HepG2 (cell line): Measurements from ENCODE around the gene PSD4. TPM values are rescaled to one million over a fixed set of nuclear protein-coding genes. Genes with fewer than 3 reads are reported as not detected.

Experiments used
- BCL6 ChIP-seq: IDR thresholded peaks from 2 replicates; pipeline ENCODE4 v1.6.1; 2016; ENCODE audit warnings: missing genetic modification reagents, missing compliant biosample characterization
- CBFB ChIP-seq: sonication (generic); formaldehyde crosslinking; IDR thresholded peaks from 2 replicates; pipeline ENCODE4 v1.4.0; 2020; ENCODE audit warnings: missing genetic modification reagents
- CCDC6 ChIP-seq: sonication (generic); formaldehyde crosslinking; IDR thresholded peaks from 2 replicates; pipeline ENCODE4 v1.8.1; 2022; ENCODE audit warnings: mild to moderate bottlenecking, missing genetic modification reagents, moderate library complexity
- DMAP1 ChIP-seq: IDR thresholded peaks from 2 replicates; pipeline ENCODE4 v1.6.1; 2016
- FOXK1 ChIP-seq: sonication (generic); formaldehyde crosslinking; IDR thresholded peaks from 2 replicates; pipeline ENCODE4 v1.4.0; 2020; ENCODE audit warnings: low read depth, missing genetic modification reagents, borderline replicate concordance
- GABPA ChIP-seq, 2 experiments: IDR thresholded peaks; 2 replicates each; pipeline ENCODE4 v1.6.1; 2011 to 2016; ENCODE audit warnings: low read depth in 2 of 2, low read length in 1 of 2, missing biosample characterization in 1 of 2, missing genetic modification characterization in 1 of 2
- HNRNPL ChIP-seq: fragments of 200-400 bp; formaldehyde crosslinking; IDR thresholded peaks from 2 replicates; pipeline ENCODE4 v1.6.1; 2017; ENCODE audit warnings: mild to moderate bottlenecking, low read depth, low read length
- KAT2B ChIP-seq: fragments of 150-350 bp; IDR thresholded peaks from 2 replicates; pipeline ENCODE4 v1.6.1; 2014; ENCODE audit warnings: low read depth, low read length, borderline replicate concordance
- KDM4B ChIP-seq: sonication (generic); formaldehyde crosslinking; IDR thresholded peaks from 2 replicates; pipeline ENCODE4 v1.4.0; 2020; ENCODE audit warnings: missing genetic modification reagents
- KLF16 ChIP-seq, 2 experiments: sonication (generic) in 1 of 2; formaldehyde crosslinking in 1 of 2; IDR thresholded peaks; 2 replicates each; pipeline versions ENCODE4 v1.6.1 to v1.8.0; 2016 to 2023; ENCODE audit warnings: missing genetic modification reagents in 2 of 2, missing compliant biosample characterization in 1 of 2
- LCORL ChIP-seq, 2 experiments: fragments of 450-650 bp in 1 of 2; sonication (generic) in 1 of 2; formaldehyde crosslinking in 1 of 2; IDR thresholded peaks; 2 replicates each; pipeline versions ENCODE4 v1.5.0 to v1.6.1; 2017 to 2020; ENCODE audit warnings: antibody characterized with exemption in 1 of 2, missing genetic modification reagents in 1 of 2
- NR2F1 ChIP-seq, 2 experiments: fragments of 450-650 bp in 1 of 2; formaldehyde crosslinking in 1 of 2; IDR thresholded peaks; 2 replicates each; pipeline versions ENCODE4 v1.5.0 to v1.6.1; 2016 to 2020; ENCODE audit warnings: mild to moderate bottlenecking in 1 of 2, missing compliant biosample characterization in 1 of 2, missing genetic modification reagents in 1 of 2, moderate library complexity in 1 of 2
- NR2F2 ChIP-seq: IDR thresholded peaks from 2 replicates; pipeline ENCODE4 v1.6.1; 2012; ENCODE audit warnings: low read depth, inconsistent platforms, borderline replicate concordance
- PHF21A ChIP-seq: sonication (generic); formaldehyde crosslinking; IDR thresholded peaks from 2 replicates; pipeline ENCODE4 v1.5.0; 2020; ENCODE audit warnings: mild to moderate bottlenecking, missing genetic modification reagents
- SALL1 ChIP-seq: sonication (generic); formaldehyde crosslinking; IDR thresholded peaks from 2 replicates; pipeline ENCODE4 v1.8.0; 2022; ENCODE audit warnings: mild to moderate bottlenecking, missing genetic modification reagents
- SALL2 ChIP-seq: sonication (generic); formaldehyde crosslinking; IDR thresholded peaks from 2 replicates; pipeline ENCODE4 v1.8.1; 2023; ENCODE audit warnings: mild to moderate bottlenecking, missing genetic modification reagents, inconsistent platforms
- SP5 ChIP-seq: IDR thresholded peaks from 2 replicates; pipeline ENCODE4 v1.6.1; 2016; ENCODE audit warnings: low read depth, borderline replicate concordance
- SPEN ChIP-seq: sonication (generic); formaldehyde crosslinking; IDR thresholded peaks from 2 replicates; pipeline ENCODE4 v1.5.1; 2020; ENCODE audit warnings: low read depth, mild to moderate bottlenecking, missing genetic modification reagents
- TFAP4 ChIP-seq: sonication (generic); IDR thresholded peaks from 2 replicates; pipeline ENCODE4 v1.6.1; 2016; ENCODE audit warnings: low read depth, borderline replicate concordance
- ZBTB8A ChIP-seq: sonication (generic); formaldehyde crosslinking; IDR thresholded peaks from 2 replicates; pipeline ENCODE4 v1.4.0; 2020; ENCODE audit warnings: mild to moderate bottlenecking, low read depth, missing genetic modification reagents, borderline replicate concordance
- ZFP36L1 ChIP-seq: sonication (generic); formaldehyde crosslinking; IDR thresholded peaks from 2 replicates; pipeline ENCODE4 v1.8.0; 2022; ENCODE audit warnings: mild to moderate bottlenecking, missing genetic modification reagents, moderate library complexity
- ZNF780A ChIP-seq: sonication (generic); formaldehyde crosslinking; IDR thresholded peaks from 2 replicates; pipeline ENCODE4 v1.8.0; 2022; ENCODE audit warnings: mild to moderate bottlenecking, missing genetic modification reagents, moderate library complexity
- polyA plus RNA-seq, 8 experiments: library from polyadenylated mRNA; depleted of rRNA in 3 of 8; stranded (reverse) in 7 of 8; unstranded in 1 of 8; fragments of >200 nt; fragmentation: Illumina TruSeq in 4 of 8; extraction: Trizol in 4 of 8; gene quantifications; 2 replicates each; pipeline versions ENCODE4 v1.2.1 to v1.2.3, GENCODE V29; 2011 to 2016; ENCODE audit warnings: low read depth in 4 of 8, missing spikeins in 1 of 8, mixed read lengths in 1 of 8; ENCODE audit not compliant: insufficient read depth in 1 of 8
- total RNA-seq, 5 experiments: library from RNA; depleted of rRNA; stranded (reverse); fragments of >200 nt; fragmentation: Illumina TruSeq; extraction: Trizol; gene quantifications; 2 replicates each; pipeline ENCODE4 v1.2.3, GENCODE V29; 2016; ENCODE audit warnings: low read depth in 1 of 5
- TF ChIP-seq, protein P1 (sequence below): sonication (generic); formaldehyde crosslinking; IDR thresholded peaks from 2 replicates; pipeline ENCODE4 v1.4.0; 2020; ENCODE audit warnings: missing genetic modification reagents
- TF ChIP-seq, protein P2 (sequence below): sonication (generic); formaldehyde crosslinking; IDR thresholded peaks from 2 replicates; pipeline ENCODE4 v1.5.0; 2020; ENCODE audit warnings: missing genetic modification reagents
- TF ChIP-seq, protein P3 (sequence below): sonication (generic); formaldehyde crosslinking; IDR thresholded peaks from 2 replicates; pipeline ENCODE4 v1.5.0; 2020; ENCODE audit warnings: missing genetic modification reagents, mild to moderate bottlenecking, borderline replicate concordance

Gene PSD4
- total and polyA plus RNA-seq, 2 of the 13 experiments (the other 11 are each of a cell fraction or from before 2014, with no cell fraction given), result 5.8 to 9.4 TPM

DNA sequence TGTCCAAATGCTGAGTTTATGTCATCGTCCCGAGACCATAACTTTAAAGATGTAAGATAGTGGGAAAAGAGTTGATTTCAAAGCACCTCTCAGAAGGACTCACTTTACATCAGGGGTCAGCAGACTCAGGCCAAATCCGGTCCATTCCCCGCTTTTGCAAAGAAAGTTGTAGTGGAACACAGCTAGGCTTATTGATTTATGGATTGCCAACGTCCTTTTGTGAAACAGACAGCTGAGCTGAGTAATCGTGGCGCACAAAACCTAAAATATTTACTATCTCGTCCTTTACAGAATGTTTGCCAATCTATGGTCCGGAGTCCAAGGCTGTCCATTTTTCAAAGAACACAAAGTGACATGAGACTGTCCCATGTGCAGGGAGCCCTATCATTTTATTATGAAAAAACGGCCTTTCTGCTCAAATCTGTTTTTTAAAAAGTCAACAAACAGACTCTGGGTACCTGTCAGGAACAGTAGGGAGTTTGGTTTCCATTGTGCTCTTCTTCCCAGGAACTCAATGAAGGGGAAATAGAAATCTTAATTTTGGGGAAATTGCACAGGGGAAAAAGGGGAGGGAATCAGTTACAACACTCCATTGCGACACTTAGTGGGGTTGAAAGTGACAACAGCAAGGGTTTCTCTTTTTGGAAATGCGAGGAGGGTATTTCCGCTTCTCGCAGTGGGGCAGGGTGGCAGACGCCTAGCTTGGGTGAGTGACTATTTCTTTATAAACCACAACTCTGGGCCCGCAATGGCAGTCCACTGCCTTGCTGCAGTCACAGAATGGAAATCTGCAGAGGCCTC lies 46.7 kb upstream of the PSD4 start, which contains the start of gene IL1RN (continued):
- TF ChIP-seq NR2F1 (CRISPR knock-in tag; IDR thresholded peaks at IDR 0.05), result peak; percentile 69 to 83
- peak; percentile 71 for TF ChIP-seq FOXK1
- peak; percentile 99 for TF ChIP-seq SALL1 (CRISPR knock-in tag)
- TF ChIP-seq BCL6 (CRISPR knock-in tag), result peak; percentile 92
- TF ChIP-seq KLF16 (CRISPR knock-in tag; IDR thresholded peaks at IDR 0.05), result peak in 1 of 2 experiments; percentile 89; a peak in 1 of 4 replicates
- TF ChIP-seq CBFB (CRISPR knock-in tag), result peak; percentile 55
- peak; percentile 41; the same call in 1 of the 2 replicates for TF ChIP-seq ZFP36L1
- TF ChIP-seq ZNF780A (CRISPR knock-in tag), result 0 out of 2 replicates have a peak, but pooled peaks have one; percentile 25
- peak; percentile 96 for TF ChIP-seq LCORL (IDR thresholded peaks at IDR 0.05)
- TF ChIP-seq LCORL (CRISPR knock-in tag; IDR thresholded peaks at IDR 0.05), result peak; percentile 99
- no peak for TF ChIP-seq ZBTB8A (CRISPR knock-in tag)
- peak; percentile 100 for TF ChIP-seq KAT2B
- no peak for TF ChIP-seq GABPA (IDR thresholded peaks at IDR 0.05; ENCODE audit: low read depth, low read length)
- TF ChIP-seq GABPA (CRISPR knock-in tag; IDR thresholded peaks at IDR 0.05; ENCODE audit: low read depth), result peak; percentile 51
- TF ChIP-seq CCDC6, result peak; percentile 74; the same call in 1 of the 2 replicates
- TF ChIP-seq KDM4B (CRISPR knock-in tag), result peak; percentile 71; the same call in 1 of the 2 replicates
- TF ChIP-seq, protein P1, sequence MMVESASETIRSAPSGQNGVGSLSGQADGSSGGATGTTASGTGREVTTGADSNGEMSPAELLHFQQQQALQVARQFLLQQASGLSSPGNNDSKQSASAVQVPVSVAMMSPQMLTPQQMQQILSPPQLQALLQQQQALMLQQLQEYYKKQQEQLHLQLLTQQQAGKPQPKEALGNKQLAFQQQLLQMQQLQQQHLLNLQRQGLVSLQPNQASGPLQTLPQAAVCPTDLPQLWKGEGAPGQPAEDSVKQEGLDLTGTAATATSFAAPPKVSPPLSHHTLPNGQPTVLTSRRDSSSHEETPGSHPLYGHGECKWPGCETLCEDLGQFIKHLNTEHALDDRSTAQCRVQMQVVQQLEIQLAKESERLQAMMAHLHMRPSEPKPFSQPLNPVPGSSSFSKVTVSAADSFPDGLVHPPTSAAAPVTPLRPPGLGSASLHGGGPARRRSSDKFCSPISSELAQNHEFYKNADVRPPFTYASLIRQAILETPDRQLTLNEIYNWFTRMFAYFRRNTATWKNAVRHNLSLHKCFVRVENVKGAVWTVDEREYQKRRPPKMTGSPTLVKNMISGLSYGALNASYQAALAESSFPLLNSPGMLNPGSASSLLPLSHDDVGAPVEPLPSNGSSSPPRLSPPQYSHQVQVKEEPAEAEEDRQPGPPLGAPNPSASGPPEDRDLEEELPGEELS (CRISPR knock-in tag), result peak; percentile 95
- peak; percentile 85; the same call in 1 of the 2 replicates for TF ChIP-seq SALL2
- TF ChIP-seq SP5 (CRISPR knock-in tag), result peak; percentile 84
- no peak for TF ChIP-seq HNRNPL
- TF ChIP-seq PHF21A (CRISPR knock-in tag), result peak; percentile 99
- TF ChIP-seq, protein P2, sequence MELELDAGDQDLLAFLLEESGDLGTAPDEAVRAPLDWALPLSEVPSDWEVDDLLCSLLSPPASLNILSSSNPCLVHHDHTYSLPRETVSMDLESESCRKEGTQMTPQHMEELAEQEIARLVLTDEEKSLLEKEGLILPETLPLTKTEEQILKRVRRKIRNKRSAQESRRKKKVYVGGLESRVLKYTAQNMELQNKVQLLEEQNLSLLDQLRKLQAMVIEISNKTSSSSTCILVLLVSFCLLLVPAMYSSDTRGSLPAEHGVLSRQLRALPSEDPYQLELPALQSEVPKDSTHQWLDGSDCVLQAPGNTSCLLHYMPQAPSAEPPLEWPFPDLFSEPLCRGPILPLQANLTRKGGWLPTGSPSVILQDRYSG (CRISPR knock-in tag), result no peak
- TF ChIP-seq NR2F2, result peak; percentile 92
- TF ChIP-seq SPEN, result no peak
- TF ChIP-seq, protein P3, sequence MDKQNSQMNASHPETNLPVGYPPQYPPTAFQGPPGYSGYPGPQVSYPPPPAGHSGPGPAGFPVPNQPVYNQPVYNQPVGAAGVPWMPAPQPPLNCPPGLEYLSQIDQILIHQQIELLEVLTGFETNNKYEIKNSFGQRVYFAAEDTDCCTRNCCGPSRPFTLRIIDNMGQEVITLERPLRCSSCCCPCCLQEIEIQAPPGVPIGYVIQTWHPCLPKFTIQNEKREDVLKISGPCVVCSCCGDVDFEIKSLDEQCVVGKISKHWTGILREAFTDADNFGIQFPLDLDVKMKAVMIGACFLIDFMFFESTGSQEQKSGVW (CRISPR knock-in tag), result no peak
- TF ChIP-seq TFAP4, result peak; percentile 99
- TF ChIP-seq DMAP1 (CRISPR knock-in tag), result peak; percentile 86
